ENCODE data around the gene THAP8.

DNA sequence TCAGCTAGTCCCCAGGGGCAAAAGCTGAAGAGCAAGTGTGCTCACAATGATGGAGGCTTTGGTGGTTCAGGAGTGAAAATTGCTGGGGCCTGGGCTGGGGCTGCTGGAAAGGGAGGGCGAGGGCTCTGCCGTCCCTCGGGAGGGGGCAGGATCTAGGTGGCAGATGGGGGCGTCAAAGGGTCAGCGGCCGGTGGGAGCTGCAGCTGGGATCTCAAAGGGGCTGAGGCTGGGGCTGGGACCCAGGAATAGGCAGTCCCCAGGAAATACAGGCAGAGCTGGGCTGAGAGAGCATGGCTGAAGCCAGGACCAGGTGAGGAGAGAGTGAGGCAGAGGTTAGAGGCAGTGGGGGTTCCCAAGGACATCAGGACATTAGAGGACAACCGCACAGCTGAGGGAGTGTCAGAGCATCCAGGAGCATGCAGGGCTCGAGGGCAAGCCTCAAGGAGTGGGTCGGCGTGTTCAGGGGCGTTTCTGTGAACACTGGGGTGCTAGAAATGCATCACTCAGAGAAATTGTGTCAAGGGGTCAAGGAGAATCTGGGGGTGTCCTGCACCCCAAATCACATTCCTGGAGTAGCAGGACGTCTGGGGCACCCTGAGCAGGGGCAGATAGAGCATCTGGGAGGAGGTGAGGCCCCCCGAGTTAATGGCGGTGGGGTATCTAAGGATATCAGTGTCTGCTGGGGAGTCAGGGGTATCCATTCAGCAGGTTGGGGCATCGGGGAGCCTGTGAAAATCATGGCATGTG lies 44.3 kb downstream of the THAP8 start:
- TF ChIP-seq, protein P1, sequence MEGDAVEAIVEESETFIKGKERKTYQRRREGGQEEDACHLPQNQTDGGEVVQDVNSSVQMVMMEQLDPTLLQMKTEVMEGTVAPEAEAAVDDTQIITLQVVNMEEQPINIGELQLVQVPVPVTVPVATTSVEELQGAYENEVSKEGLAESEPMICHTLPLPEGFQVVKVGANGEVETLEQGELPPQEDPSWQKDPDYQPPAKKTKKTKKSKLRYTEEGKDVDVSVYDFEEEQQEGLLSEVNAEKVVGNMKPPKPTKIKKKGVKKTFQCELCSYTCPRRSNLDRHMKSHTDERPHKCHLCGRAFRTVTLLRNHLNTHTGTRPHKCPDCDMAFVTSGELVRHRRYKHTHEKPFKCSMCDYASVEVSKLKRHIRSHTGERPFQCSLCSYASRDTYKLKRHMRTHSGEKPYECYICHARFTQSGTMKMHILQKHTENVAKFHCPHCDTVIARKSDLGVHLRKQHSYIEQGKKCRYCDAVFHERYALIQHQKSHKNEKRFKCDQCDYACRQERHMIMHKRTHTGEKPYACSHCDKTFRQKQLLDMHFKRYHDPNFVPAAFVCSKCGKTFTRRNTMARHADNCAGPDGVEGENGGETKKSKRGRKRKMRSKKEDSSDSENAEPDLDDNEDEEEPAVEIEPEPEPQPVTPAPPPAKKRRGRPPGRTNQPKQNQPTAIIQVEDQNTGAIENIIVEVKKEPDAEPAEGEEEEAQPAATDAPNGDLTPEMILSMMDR (IDR thresholded peaks at IDR 0.05; ENCODE audit: insufficient read depth, low read length), result no peak
- no peak for TF ChIP-seq SPI1 (IDR thresholded peaks at IDR 0.05; ENCODE audit: borderline replicate concordance, low read depth)
- TF ChIP-seq POLR2AphosphoS5 (IDR thresholded peaks at IDR 0.05; ENCODE audit: low read depth), result no peak; the same call in 1 of the 2 replicates

All from HL-60 (cell line).